Progenitor cell of endocrine pancreas (in vitro differentiated cells): Measurements from ENCODE around the gene EPHA4. TPM values are rescaled to one million over a fixed set of nuclear protein-coding genes. Genes with fewer than 3 reads are reported as not detected.

ENCODE experiments used
- DNase-seq: peaks from one replicate; pipeline ENCODE4 v3.0.0; 2021; ENCODE audit warnings: low spot score; ENCODE audit not compliant: unreplicated experiment
- H3K27ac Mint-ChIP-seq: 2 replicates; pipeline ENCODE4 v1.8.0; 2021; ENCODE audit warnings: mild to moderate bottlenecking, moderate library complexity, mixed read lengths
- H3K27me3 Mint-ChIP-seq: 2 replicates; pipeline ENCODE4 v1.8.0; 2021; ENCODE audit warnings: mixed read lengths
- H3K36me3 Mint-ChIP-seq: 2 replicates; pipeline ENCODE4 v1.8.0; 2022; ENCODE audit warnings: mixed read lengths; ENCODE audit not compliant: insufficient read depth
- H3K4me1 Mint-ChIP-seq: 2 replicates; pipeline ENCODE4 v1.8.0; 2021; ENCODE audit warnings: low read depth, mixed read lengths
- H3K4me3 Mint-ChIP-seq: 2 replicates; pipeline ENCODE4 v1.8.0; 2021; ENCODE audit warnings: low read depth, mild to moderate bottlenecking, moderate library complexity, mixed read lengths
- H3K9me3 Mint-ChIP-seq: 2 replicates; pipeline ENCODE4 v1.8.0; 2021; ENCODE audit warnings: low read depth, mixed read lengths
- CTCF ChIP-seq: fragments of 200-600 bp; sonication (generic); IDR thresholded peaks from one replicate; pipeline ENCODE4 v1.5.0; 2021; ENCODE audit warnings: antibody characterized with exemption, mild to moderate bottlenecking; ENCODE audit not compliant: unreplicated experiment
- long read RNA-seq: library from polyadenylated mRNA; unstranded; transcript quantifications from one replicate; pipeline ENCODE4 v2.0.0, GENCODE V29; 2020
- total RNA-seq: library from RNA; stranded (reverse); gene quantifications from 2 replicates; pipeline ENCODE4 v1.2.1, GENCODE V29; 2021

The EPHA4 gene
- 40.3 and 41.4 TPM in 2 replicates for total RNA-seq
- long read RNA-seq, transcript EPHA4-211 (2 exons, 2,893 nt) = major isoform, 5 of 87 reads
- long read RNA-seq, partial matches to known transcripts = 60 of 87 reads
- long read RNA-seq, other reads (novel, unspliced or antisense) = 13 of 87 reads

- TF ChIP-seq CTCF = peak; percentile 26
- Mint-ChIP-seq H3K36me3 (no peaks in the 10 kb centered on the region), H3K4me3 (peak within 1 kb of the TSS; percentile 98), H3K27me3 (peaks cover 17% of the 10 kb centered on the region), H3K4me1 (peaks cover 36% of the 10 kb centered on the region), H3K9me3 (no peaks in the 10 kb centered on the region), H3K27ac (peak within 1 kb of the TSS; percentile 96)
- DNase-seq = peak; percentile 89
Observed at GRCh38 chr2:221572219-221572820, at the start of gene EPHA4. Gene EPHA4 (minus strand): TSS chr2:221572304. CDS start chr2:221572248, 56 bp downstream.

- H3K27ac Mint-ChIP-seq = peak overlapping the region; percentile 65
- H3K4me1 Mint-ChIP-seq = peaks cover 14% of the 10 kb centered on the region
- no peaks in the 10 kb centered on the region for H3K9me3 Mint-ChIP-seq
- H3K36me3 Mint-ChIP-seq = no peaks in the 10 kb centered on the region
- TF ChIP-seq CTCF = no peak
- no peak overlapping the region for H3K4me3 Mint-ChIP-seq
- no peaks in the 10 kb centered on the region for H3K27me3 Mint-ChIP-seq
- no peak for DNase-seq
Observed at GRCh38 chr2:221618007-221618406, 45.9 kb upstream of the EPHA4 start.

- Mint-ChIP-seq H3K4me1 (peaks cover 14% of the 10 kb centered on the region), H3K36me3 (no peaks in the 10 kb centered on the region), H3K9me3 (no peaks in the 10 kb centered on the region), H3K27me3 (peaks cover 3% of the 10 kb centered on the region), H3K27ac (no peak overlapping the region), H3K4me3 (no peak overlapping the region)
- TF ChIP-seq CTCF = no peak
- DNase-seq = no peak
Observed at GRCh38 chr2:221616561-221616960, 44.5 kb upstream of the EPHA4 start.

DNA sequence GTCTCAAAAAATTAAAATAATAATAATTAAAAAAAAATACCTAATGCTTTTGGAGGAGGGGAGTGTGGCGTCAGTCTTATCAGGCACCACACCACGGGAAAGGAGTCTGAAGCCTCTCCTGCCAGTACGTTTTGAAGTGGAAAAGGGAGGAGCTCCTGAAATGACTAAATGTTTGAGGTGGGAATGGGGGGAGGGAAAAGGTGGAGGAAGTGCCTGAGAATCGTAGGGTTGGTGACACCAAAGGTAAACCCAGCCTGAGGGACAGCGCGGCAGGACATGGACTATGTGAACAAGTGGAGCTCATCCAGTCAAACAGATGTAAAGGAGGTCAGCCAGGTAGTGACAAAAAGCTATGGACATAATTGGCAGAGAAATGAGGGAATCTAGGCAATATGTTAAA is 42.2 kb upstream of the EPHA4 start:
- Mint-ChIP-seq H3K36me3 (no peaks in the 10 kb centered on the region), H3K4me3 (no peak overlapping the region)
- DNase-seq = no peak

DNA sequence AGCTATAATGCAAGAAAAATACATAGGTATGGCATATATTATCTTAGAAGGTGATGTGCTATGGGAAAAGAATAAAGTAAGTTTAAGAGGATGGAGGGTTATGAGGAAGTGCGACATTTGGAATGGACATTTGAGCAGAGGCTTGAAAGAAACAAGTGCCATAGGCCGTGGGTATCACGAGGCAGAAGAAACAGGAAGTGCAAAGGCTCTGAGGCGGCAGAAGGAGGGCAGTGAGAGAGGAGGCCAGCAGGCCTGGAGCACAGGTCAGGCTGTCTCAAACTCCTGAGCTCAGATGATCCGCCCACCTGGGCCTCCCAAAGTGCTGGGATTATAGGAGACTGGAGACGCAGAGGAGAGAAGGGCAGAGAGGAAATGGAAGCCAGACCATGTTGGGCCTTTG is 40.7 kb upstream of the EPHA4 start:
- Mint-ChIP-seq H3K9me3 (no peaks in the 10 kb centered on the region), H3K4me3 (no peak overlapping the region), H3K27ac (no peak overlapping the region), H3K36me3 (no peaks in the 10 kb centered on the region), H3K4me1 (peaks cover 4% of the 10 kb centered on the region), H3K27me3 (peaks cover 3% of the 10 kb centered on the region)
- no peak for TF ChIP-seq CTCF
- no peak for DNase-seq

More for the DNA sequence above, 42.2 kb upstream of the EPHA4 start:
- Mint-ChIP-seq H3K4me1 (peaks cover 14% of the 10 kb centered on the region), H3K27ac (no peak overlapping the region), H3K9me3 (no peaks in the 10 kb centered on the region), H3K27me3 (peaks cover 3% of the 10 kb centered on the region)
- TF ChIP-seq CTCF = no peak
